K562 (cell line): ENCODE measurements around the gene PNRC1.

Experiments used
- BRCA1 ChIP-seq, 2 experiments: fragments of 450-650 bp in 1 of 2; sonication (generic) in 1 of 2; formaldehyde crosslinking in 1 of 2; IDR thresholded peaks; 2 replicates each; pipeline versions ENCODE4 v1.5.0 to v1.6.1; 2017 to 2020; ENCODE audit warnings: mild to moderate bottlenecking in 1 of 2, missing genetic modification reagents in 1 of 2
- FIP1L1 ChIP-seq: fragments of 200-400 bp; formaldehyde crosslinking; IDR thresholded peaks from 2 replicates; pipeline ENCODE4 v1.6.1; 2018; ENCODE audit warnings: mild to moderate bottlenecking, low read depth, low read length; ENCODE audit not compliant: poor library complexity, severe bottlenecking
- FOS ChIP-seq: IDR thresholded peaks from 3 replicates; pipeline ENCODE4 v1.6.1; 2011; ENCODE audit not compliant: insufficient read length; ENCODE audit errors: extremely low read depth
- GABPA ChIP-seq: fragments of 200-800 bp; sonication (Bioruptor generic); conservative IDR thresholded peaks from 2 replicates; pipeline ENCODE4 v1.6.1; 2016; ENCODE audit warnings: low read depth, missing genetic modification characterization, missing compliant biosample characterization
- NELFE ChIP-seq: IDR thresholded peaks from 2 replicates; pipeline ENCODE4 v1.6.1; 2011; ENCODE audit warnings: mild to moderate bottlenecking; ENCODE audit not compliant: insufficient read depth, insufficient read length
- NR2C2 ChIP-seq, 2 experiments: fragments of 200-800 bp in 1 of 2; sonication (Bioruptor generic) in 1 of 2; sonication (generic) in 1 of 2; formaldehyde crosslinking in 1 of 2; IDR thresholded peaks; 2 replicates each; pipeline versions ENCODE4 v1.6.1 to v1.8.0; 2016 to 2022; ENCODE audit warnings: mild to moderate bottlenecking in 1 of 2, missing compliant biosample characterization in 1 of 2, missing genetic modification characterization in 1 of 2, missing genetic modification reagents in 1 of 2
- POLR2A ChIP-seq: fragments of 450-650 bp; conservative IDR thresholded peaks from 2 replicates; pipeline ENCODE4 v1.6.1; 2016
- SP1 ChIP-seq: sonication (generic); formaldehyde crosslinking; IDR thresholded peaks from 2 replicates; pipeline ENCODE4 v1.8.1; 2022; ENCODE audit warnings: mild to moderate bottlenecking, missing genetic modification reagents
- SREBF2 ChIP-seq: sonication (generic); formaldehyde crosslinking; IDR thresholded peaks from 2 replicates; pipeline ENCODE4 v1.4.0; 2020; ENCODE audit warnings: mild to moderate bottlenecking, missing genetic modification reagents
- SRF ChIP-seq, 2 experiments: fragments of 250-450, 450-650 bp in 1 of 2; sonication (Bioruptor Pico) in 1 of 2; sonication (generic) in 1 of 2; formaldehyde crosslinking; IDR thresholded peaks; 2 replicates each; pipeline versions ENCODE4 v1.5.0 to v1.5.1; 2020 to 2022; ENCODE audit warnings: mild to moderate bottlenecking in 1 of 2, missing genetic modification reagents in 1 of 2
- ZNF785 ChIP-seq: fragments of 250-450 bp; sonication (Bioruptor Pico); IDR thresholded peaks from 2 replicates; pipeline ENCODE4 v1.4.0; 2020; ENCODE audit warnings: mild to moderate bottlenecking
- TF ChIP-seq, protein P1 (sequence below), 2 experiments: fragments of 450-650 bp in 1 of 2; sonication (generic) in 1 of 2; formaldehyde crosslinking in 1 of 2; IDR thresholded peaks in 1 of 2; conservative IDR thresholded peaks in 1 of 2; 2 replicates each; pipeline versions ENCODE4 v1.6.1 to v1.8.1; 2016 to 2023; ENCODE audit warnings: mild to moderate bottlenecking in 2 of 2, moderate library complexity in 2 of 2, inconsistent platforms in 1 of 2, missing genetic modification reagents in 1 of 2

DNA sequence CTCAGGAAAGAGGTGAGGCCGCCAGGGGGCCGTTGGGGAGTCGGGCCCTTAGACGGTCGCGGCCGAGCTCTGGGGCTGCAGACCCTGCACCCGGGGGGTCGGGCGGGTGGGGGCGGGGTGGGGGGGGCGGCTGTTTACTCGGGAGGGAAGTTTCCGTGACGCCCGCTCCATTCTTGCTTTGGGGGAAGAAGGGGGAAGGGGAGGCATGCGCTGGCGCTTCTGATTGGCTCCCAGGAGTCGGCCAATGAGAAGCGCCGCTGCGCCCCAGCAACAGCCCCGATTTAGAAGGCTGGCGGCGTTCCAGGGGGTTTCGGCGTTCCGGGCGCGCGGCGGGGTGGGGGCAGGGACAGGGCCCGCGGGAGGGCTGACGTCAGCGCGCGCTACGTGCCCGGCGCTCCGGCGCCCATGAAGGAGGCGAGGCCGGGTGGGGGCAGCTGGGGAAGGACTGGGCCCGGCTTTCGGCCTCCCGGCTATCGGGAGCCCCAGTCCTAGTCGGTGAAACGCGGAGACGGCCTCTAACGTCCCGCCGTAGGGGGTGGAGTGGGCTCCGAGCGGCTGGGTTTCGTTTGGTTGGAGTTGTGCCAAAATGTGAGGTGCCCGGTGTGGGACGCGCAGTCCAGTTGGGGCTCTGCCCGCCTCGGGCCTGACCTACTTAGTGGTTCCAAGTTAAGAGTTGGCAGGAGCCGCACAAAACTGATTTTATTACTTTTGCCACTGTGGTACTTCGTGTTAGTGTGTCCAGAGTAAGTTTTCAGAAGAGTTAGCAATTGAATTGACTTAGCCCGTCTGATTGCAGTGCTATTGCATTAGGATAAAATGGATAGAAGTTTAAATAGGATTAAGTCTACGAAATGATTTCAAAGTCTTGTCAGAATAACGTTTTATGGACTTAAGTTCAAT, 1.1 kb downstream of the PNRC1 start:
- TF ChIP-seq GABPA (no peak), POLR2A (peak; percentile 85), NELFE (no peak), FIP1L1 (no peak), SP1 (CRISPR knock-in tag) (peak; percentile 50; the same call in 1 of the 2 replicates), NR2C2 (CRISPR knock-in tag; IDR thresholded peaks at IDR 0.05) (no peak), NR2C2 (tag; IDR thresholded peaks at IDR 0.05) (no peak), BRCA1 (IDR thresholded peaks at IDR 0.05) (no peak), BRCA1 (CRISPR knock-in tag; IDR thresholded peaks at IDR 0.05) (no peak), SRF (CRISPR knock-in tag; IDR thresholded peaks at IDR 0.05) (no peak), FOS (peak; percentile 33), ZNF785 (CRISPR knock-in tag) (no peak), SREBF2 (no peak)
- TF ChIP-seq, protein P1, sequence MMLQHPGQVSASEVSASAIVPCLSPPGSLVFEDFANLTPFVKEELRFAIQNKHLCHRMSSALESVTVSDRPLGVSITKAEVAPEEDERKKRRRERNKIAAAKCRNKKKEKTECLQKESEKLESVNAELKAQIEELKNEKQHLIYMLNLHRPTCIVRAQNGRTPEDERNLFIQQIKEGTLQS (IDR thresholded peaks at IDR 0.05), result peak; percentile 83
- TF ChIP-seq, protein P1 (CRISPR knock-in tag; conservative IDR thresholded peaks at IDR 0.05), result peak; percentile 32; the same call in 1 of the 2 replicates
